ENCODE data around the gene PCYT1A. TPM values are rescaled to one million over a fixed set of nuclear protein-coding genes. Genes with fewer than 3 reads are reported as not detected.

PCYT1A gene
- total RNA-seq, 1 experiment from 2014 or later: 96.8 TPM

DNA sequence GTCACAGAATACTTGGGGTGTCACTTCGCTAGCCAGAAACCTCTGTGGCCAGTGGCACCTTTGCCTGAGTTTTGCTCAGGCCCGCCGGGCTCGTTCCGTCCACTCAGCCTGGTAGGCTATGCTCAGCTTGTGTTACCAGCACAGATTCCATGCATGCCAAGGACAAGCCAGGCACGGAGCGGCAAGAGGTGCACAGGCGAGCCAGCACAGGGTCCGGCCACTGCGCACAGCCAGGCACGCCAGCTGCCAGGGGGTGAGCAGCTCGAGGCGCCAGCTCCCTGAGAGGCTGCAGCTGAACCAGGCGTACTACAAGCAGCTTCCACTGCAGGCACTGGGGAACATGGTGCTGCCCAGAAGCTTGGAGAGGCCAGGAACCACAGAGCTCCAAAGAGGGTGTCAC lies 14.7 kb downstream of the PCYT1A start:
- Histone ChIP-seq H3K4me1 (ENCODE audit: control insufficient read depth, insufficient read depth, low read length) (no peaks in the 10 kb centered on the region), H3K27me3 (ENCODE audit: control insufficient read depth, insufficient read depth, low read length) (no peaks in the 10 kb centered on the region), H3K27ac (ENCODE audit: low read length) (no peak overlapping the region), H3K4me3 (ENCODE audit: low read depth in 2 of 2, low read length in 2 of 2) (no peak overlapping the region), H3K36me3 (ENCODE audit: control insufficient read depth, insufficient read depth, low read length) (no peaks in the 10 kb centered on the region), H3K9me3 (ENCODE audit: control insufficient read depth, insufficient read depth, low read depth, low read length) (no peaks in the 10 kb centered on the region)
- TF ChIP-seq SIN3A (IDR thresholded peaks at IDR 0.05; ENCODE audit: borderline replicate concordance, insufficient read depth, low read depth, low read length) (no peak), TCF7L2 (IDR thresholded peaks at IDR 0.05; ENCODE audit: low read depth, low read length) (no peak), POLR2AphosphoS5 (IDR thresholded peaks at IDR 0.05; ENCODE audit: low read depth, low read length) (no peak)
- TF ChIP-seq, protein P1, sequence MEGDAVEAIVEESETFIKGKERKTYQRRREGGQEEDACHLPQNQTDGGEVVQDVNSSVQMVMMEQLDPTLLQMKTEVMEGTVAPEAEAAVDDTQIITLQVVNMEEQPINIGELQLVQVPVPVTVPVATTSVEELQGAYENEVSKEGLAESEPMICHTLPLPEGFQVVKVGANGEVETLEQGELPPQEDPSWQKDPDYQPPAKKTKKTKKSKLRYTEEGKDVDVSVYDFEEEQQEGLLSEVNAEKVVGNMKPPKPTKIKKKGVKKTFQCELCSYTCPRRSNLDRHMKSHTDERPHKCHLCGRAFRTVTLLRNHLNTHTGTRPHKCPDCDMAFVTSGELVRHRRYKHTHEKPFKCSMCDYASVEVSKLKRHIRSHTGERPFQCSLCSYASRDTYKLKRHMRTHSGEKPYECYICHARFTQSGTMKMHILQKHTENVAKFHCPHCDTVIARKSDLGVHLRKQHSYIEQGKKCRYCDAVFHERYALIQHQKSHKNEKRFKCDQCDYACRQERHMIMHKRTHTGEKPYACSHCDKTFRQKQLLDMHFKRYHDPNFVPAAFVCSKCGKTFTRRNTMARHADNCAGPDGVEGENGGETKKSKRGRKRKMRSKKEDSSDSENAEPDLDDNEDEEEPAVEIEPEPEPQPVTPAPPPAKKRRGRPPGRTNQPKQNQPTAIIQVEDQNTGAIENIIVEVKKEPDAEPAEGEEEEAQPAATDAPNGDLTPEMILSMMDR (IDR thresholded peaks at IDR 0.05): no peak
- TF ChIP-seq, protein P2, sequence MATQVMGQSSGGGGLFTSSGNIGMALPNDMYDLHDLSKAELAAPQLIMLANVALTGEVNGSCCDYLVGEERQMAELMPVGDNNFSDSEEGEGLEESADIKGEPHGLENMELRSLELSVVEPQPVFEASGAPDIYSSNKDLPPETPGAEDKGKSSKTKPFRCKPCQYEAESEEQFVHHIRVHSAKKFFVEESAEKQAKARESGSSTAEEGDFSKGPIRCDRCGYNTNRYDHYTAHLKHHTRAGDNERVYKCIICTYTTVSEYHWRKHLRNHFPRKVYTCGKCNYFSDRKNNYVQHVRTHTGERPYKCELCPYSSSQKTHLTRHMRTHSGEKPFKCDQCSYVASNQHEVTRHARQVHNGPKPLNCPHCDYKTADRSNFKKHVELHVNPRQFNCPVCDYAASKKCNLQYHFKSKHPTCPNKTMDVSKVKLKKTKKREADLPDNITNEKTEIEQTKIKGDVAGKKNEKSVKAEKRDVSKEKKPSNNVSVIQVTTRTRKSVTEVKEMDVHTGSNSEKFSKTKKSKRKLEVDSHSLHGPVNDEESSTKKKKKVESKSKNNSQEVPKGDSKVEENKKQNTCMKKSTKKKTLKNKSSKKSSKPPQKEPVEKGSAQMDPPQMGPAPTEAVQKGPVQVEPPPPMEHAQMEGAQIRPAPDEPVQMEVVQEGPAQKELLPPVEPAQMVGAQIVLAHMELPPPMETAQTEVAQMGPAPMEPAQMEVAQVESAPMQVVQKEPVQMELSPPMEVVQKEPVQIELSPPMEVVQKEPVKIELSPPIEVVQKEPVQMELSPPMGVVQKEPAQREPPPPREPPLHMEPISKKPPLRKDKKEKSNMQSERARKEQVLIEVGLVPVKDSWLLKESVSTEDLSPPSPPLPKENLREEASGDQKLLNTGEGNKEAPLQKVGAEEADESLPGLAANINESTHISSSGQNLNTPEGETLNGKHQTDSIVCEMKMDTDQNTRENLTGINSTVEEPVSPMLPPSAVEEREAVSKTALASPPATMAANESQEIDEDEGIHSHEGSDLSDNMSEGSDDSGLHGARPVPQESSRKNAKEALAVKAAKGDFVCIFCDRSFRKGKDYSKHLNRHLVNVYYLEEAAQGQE (IDR thresholded peaks at IDR 0.05; ENCODE audit: insufficient read depth in 1 of 2, low read depth in 2 of 2, low read length in 1 of 2): no peak
- CTCF ChIA-PET: no interaction called here
- in situ Hi-C loops (cut with HindIII; ENCODE audit: low pct_unique_long_range_greater_than_20kb, low sequenced_read_pairs) (no loop called here), intact Hi-C loops (cut with micrococcal nuclease; ENCODE audit: unreplicated experiment) (no loop called here)
- DNase-seq (ENCODE audit: low read depth, low spot score): no peak
- BruUV-seq (replicated peaks): no TSS peak
- POLR2A ChIA-PET: no interaction called here
- ATAC-seq: peak; percentile 48; the same call in 1 of the 2 replicates

DNA sequence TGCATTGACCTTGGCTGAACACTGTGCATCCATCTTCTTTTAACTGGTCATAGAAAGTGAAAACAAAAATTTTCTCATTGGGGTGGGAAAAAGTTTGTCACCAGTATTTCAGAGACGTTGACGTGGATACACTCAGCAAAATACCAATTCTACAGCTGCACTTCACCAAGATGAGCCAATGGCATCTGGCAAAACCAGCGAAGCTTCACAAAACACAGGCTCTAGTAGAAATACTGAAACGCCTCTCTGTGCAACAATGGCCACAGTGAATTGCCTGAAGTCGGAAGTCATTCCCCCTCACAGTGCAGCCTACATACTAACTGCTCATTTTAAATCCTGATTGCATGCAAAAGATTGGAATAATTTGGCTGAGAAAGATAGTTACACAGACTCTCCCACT lies 17.0 kb downstream of the PCYT1A start:
- BruUV-seq (replicated peaks): no TSS peak
- no peaks in the 10 kb centered on the region for H3K9me3 ChIP-seq (ENCODE audit: control insufficient read depth, insufficient read depth, low read depth, low read length)
- TF ChIP-seq SIN3A (IDR thresholded peaks at IDR 0.05; ENCODE audit: borderline replicate concordance, insufficient read depth, low read depth, low read length) (no peak), POLR2AphosphoS5 (IDR thresholded peaks at IDR 0.05; ENCODE audit: low read depth, low read length) (no peak), TCF7L2 (IDR thresholded peaks at IDR 0.05; ENCODE audit: low read depth, low read length) (no peak)
- TF ChIP-seq, protein P1 (IDR thresholded peaks at IDR 0.05): no peak
- TF ChIP-seq, protein P2 (IDR thresholded peaks at IDR 0.05; ENCODE audit: insufficient read depth in 1 of 2, low read depth in 2 of 2, low read length in 1 of 2): no peak
- no peak overlapping the region for H3K27ac ChIP-seq (ENCODE audit: low read length)
- no peaks in the 10 kb centered on the region for H3K4me1 ChIP-seq (ENCODE audit: control insufficient read depth, insufficient read depth, low read length)
- ChIA-PET POLR2A (interaction anchor here (1.1 kb wide), 1 partner anchor 14 kb away, joined by 3 read pairs; no protein-coding TSS in a partner anchor), CTCF (no interaction called here)
- DNase-seq (ENCODE audit: low read depth, low spot score) (no peak), ATAC-seq (no peak)
- intact Hi-C loops (cut with micrococcal nuclease; ENCODE audit: unreplicated experiment) (no loop called here), in situ Hi-C loops (cut with HindIII; ENCODE audit: low pct_unique_long_range_greater_than_20kb, low sequenced_read_pairs) (no loop called here)
- H3K36me3 ChIP-seq (ENCODE audit: control insufficient read depth, insufficient read depth, low read length): no peaks in the 10 kb centered on the region
- no peak overlapping the region for H3K4me3 ChIP-seq (ENCODE audit: low read depth in 2 of 2, low read length in 2 of 2)
- no peaks in the 10 kb centered on the region for H3K27me3 ChIP-seq (ENCODE audit: control insufficient read depth, insufficient read depth, low read length)
